ENCODE results near the gene STAT1. TPM values are rescaled to one million over a fixed set of nuclear protein-coding genes. Genes with fewer than 3 reads are reported as not detected.

The STAT1 gene
- polyA plus RNA-seq, 3 donors: 51.3 to 126 (median 110) TPM

DNA sequence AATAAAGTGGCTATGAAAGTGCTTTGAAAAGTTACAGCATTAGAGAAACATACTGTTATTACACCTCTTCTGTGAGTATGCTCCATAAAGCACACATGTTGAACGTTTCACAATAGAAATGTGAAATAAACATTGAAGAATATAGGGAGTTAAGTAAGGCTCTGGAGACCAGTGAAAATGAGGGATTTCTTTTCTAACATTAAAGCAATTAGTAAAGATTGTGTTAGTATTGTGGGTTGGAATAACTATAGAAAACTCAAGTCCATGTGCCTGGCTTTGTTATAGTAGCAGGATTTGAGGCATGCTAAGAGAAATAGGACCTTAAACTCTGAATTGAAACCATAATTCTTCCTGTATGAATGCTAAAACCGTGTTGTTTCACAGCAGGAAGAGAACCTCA is 70.3 kb downstream of the STAT1 start:
- Histone ChIP-seq H3K4me1 (ENCODE audit: control insufficient read depth in 1 of 2, insufficient read depth in 2 of 2, low read length in 2 of 2) (peaks cover 7 to 12% of the 10 kb centered on the region in 2 donors), H3K79me2 (ENCODE audit: insufficient read depth, low read length) (no peaks in the 10 kb centered on the region), H3K4me2 (replicated peaks; ENCODE audit: extremely low read depth, low read length, poor library complexity, severe bottlenecking) (no peak overlapping the region), H3K27ac (ENCODE audit: low read depth in 1 of 2, low read length in 2 of 2) (no peak overlapping the region), H3K9ac (ENCODE audit: insufficient read depth, low read length, poor library complexity, severe bottlenecking) (no peak overlapping the region), H3K4me3 (replicated peaks in 1 of 3; ENCODE audit: low read depth in 2 of 3, low read length in 3 of 3) (no peak overlapping the region), H3K9me3 (replicated peaks in 1 of 2; ENCODE audit: control insufficient read depth in 1 of 2, insufficient read depth in 1 of 2, low read length in 2 of 2) (no peaks in the 10 kb centered on the region), H4K20me1 (ENCODE audit: insufficient read depth, low read length) (no peaks in the 10 kb centered on the region), H2AFZ (ENCODE audit: insufficient read depth, low read depth, low read length, poor library complexity, severe bottlenecking) (no peak overlapping the region), H3K36me3 (replicated peaks in 1 of 2; ENCODE audit: control insufficient read depth in 1 of 2, insufficient read depth in 2 of 2, low read length in 2 of 2) (no peaks in the 10 kb centered on the region), H3K27me3 (ENCODE audit: control insufficient read depth in 2 of 2, insufficient read depth in 2 of 2, low read length in 2 of 2) (no peaks in the 10 kb centered on the region)
- peaks cover 11% of the 10 kb centered on the region for H3K4me1 Mint-ChIP-seq
- H3K9me3 Mint-ChIP-seq: no peaks in the 10 kb centered on the region
- no peaks in the 10 kb centered on the region for H3K27me3 Mint-ChIP-seq (ENCODE audit: low read depth in 3 of 3)
- WGBS (ENCODE audit: insufficient coverage): no CpG with 5 or more reads among the region's 2 CpGs
- intact Hi-C loops (cut with micrococcal nuclease): no loop called here
- no peak overlapping the region for H3K27ac Mint-ChIP-seq
- TF ChIP-seq, protein P1, sequence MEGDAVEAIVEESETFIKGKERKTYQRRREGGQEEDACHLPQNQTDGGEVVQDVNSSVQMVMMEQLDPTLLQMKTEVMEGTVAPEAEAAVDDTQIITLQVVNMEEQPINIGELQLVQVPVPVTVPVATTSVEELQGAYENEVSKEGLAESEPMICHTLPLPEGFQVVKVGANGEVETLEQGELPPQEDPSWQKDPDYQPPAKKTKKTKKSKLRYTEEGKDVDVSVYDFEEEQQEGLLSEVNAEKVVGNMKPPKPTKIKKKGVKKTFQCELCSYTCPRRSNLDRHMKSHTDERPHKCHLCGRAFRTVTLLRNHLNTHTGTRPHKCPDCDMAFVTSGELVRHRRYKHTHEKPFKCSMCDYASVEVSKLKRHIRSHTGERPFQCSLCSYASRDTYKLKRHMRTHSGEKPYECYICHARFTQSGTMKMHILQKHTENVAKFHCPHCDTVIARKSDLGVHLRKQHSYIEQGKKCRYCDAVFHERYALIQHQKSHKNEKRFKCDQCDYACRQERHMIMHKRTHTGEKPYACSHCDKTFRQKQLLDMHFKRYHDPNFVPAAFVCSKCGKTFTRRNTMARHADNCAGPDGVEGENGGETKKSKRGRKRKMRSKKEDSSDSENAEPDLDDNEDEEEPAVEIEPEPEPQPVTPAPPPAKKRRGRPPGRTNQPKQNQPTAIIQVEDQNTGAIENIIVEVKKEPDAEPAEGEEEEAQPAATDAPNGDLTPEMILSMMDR (IDR thresholded peaks at IDR 0.05): no peak
- no peak overlapping the region for H3K4me3 Mint-ChIP-seq
- H3K36me3 Mint-ChIP-seq: no peaks in the 10 kb centered on the region
- DNase-seq: no peak

DNA sequence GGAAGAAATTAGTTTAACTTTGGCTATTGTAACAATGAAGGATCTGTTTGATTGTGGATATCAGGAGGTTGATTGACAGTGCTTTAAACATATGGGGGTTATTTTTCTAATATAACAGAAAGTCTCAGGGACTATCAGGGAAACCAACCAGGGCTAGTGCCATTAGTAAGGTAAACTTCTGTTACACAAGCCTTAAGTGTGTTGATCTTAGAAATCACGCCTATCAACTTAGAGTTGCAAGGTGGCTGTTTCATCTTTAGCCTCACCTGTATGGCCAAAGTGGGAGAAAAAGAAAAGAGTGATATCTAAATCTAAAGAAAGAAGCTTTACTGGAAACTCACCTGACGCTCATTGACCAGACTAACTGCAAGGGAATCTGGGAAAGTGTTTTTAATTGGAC is 71.3 kb downstream of the STAT1 start:
- Histone ChIP-seq H3K27ac (ENCODE audit: low read depth in 1 of 2, low read length in 2 of 2) (no peak overlapping the region), H2AFZ (ENCODE audit: insufficient read depth, low read depth, low read length, poor library complexity, severe bottlenecking) (no peak overlapping the region), H3K36me3 (replicated peaks in 1 of 2; ENCODE audit: control insufficient read depth in 1 of 2, insufficient read depth in 2 of 2, low read length in 2 of 2) (no peaks in the 10 kb centered on the region), H3K9me3 (replicated peaks in 1 of 2; ENCODE audit: control insufficient read depth in 1 of 2, insufficient read depth in 1 of 2, low read length in 2 of 2) (no peaks in the 10 kb centered on the region), H3K4me3 (replicated peaks in 1 of 3; ENCODE audit: low read depth in 2 of 3, low read length in 3 of 3) (no peak overlapping the region), H3K4me2 (replicated peaks; ENCODE audit: extremely low read depth, low read length, poor library complexity, severe bottlenecking) (no peak overlapping the region), H3K27me3 (ENCODE audit: control insufficient read depth in 2 of 2, insufficient read depth in 2 of 2, low read length in 2 of 2) (no peaks in the 10 kb centered on the region), H3K79me2 (ENCODE audit: insufficient read depth, low read length) (no peaks in the 10 kb centered on the region), H3K4me1 (ENCODE audit: control insufficient read depth in 1 of 2, insufficient read depth in 2 of 2, low read length in 2 of 2) (peaks cover 3 to 4% of the 10 kb centered on the region in 2 donors), H3K9ac (ENCODE audit: insufficient read depth, low read length, poor library complexity, severe bottlenecking) (no peak overlapping the region), H4K20me1 (ENCODE audit: insufficient read depth, low read length) (no peaks in the 10 kb centered on the region)
- peaks cover 8% of the 10 kb centered on the region for H3K4me1 Mint-ChIP-seq
- no peaks in the 10 kb centered on the region for H3K36me3 Mint-ChIP-seq
- TF ChIP-seq, protein P1 (IDR thresholded peaks at IDR 0.05): no peak
- DNase-seq: no peak
- no CpG with 5 or more reads among the region's 2 CpGs for WGBS (ENCODE audit: insufficient coverage)
- no peak overlapping the region for H3K4me3 Mint-ChIP-seq
- no peak overlapping the region for H3K27ac Mint-ChIP-seq
- H3K9me3 Mint-ChIP-seq: no peaks in the 10 kb centered on the region
- intact Hi-C loops (cut with micrococcal nuclease): no loop called here
- no peaks in the 10 kb centered on the region for H3K27me3 Mint-ChIP-seq (ENCODE audit: low read depth in 3 of 3)

Measured in CD14-positive monocyte (primary cell).